Endometrial microvascular endothelial cells (primary cell): ENCODE results near the gene TLR1. TPM values are rescaled to one million over a fixed set of nuclear protein-coding genes. Genes with fewer than 3 reads are reported as not detected.

Source experiments
- in situ Hi-C: cut with HindIII; loops from 2 replicates; pipeline ENCODE4 v1.10.0; 2017; ENCODE audit warnings: low sequenced_read_pairs, low pct_unique_long_range_greater_than_20kb; ENCODE audit errors: inconsistent ontology term
- total RNA-seq: library from RNA; depleted of rRNA; stranded (reverse); fragments of >200 nt; gene quantifications from one replicate; pipeline ENCODE4 v1.2.3, GENCODE V29; 2015; ENCODE audit errors: inconsistent ontology term

Gene TLR1
- total RNA-seq, 1 donor from 2014 or later, result 2.7 TPM

GRCh38 chr4:38752372-38752940, 52.1 kb downstream of the TLR1 start:
- in situ Hi-C loops, result no loop called here

- in situ Hi-C loops, result no loop called here
Measured at GRCh38 chr4:38751341-38752010, 53.1 kb downstream of the TLR1 start.

GRCh38 chr4:38749336-38749735, 55.3 kb downstream of the TLR1 start:
- in situ Hi-C loops, result no loop called here

- in situ Hi-C loops, result no loop called here
Measured at GRCh38 chr4:38747629-38748028, 57.0 kb downstream of the TLR1 start.

Other genes with a start within 250 kb of the TLR1 start
- 26.8 TPM for gene KLF3, start 140.6 kb downstream of the TLR1 start, total RNA-seq
- gene TLR10, start 21.8 kb downstream of the TLR1 start, total RNA-seq, result not detected
- gene TLR6, start 52.0 kb upstream of the TLR1 start, total RNA-seq, result 1.5 TPM
- gene FAM114A1, start 63.0 kb upstream of the TLR1 start, total RNA-seq, result 115 TPM
- 4.7 TPM for gene TMEM156, start 227.6 kb upstream of the TLR1 start, total RNA-seq